ENCODE results near the gene AKAP13. TPM values are rescaled to one million over a fixed set of nuclear protein-coding genes. Genes with fewer than 3 reads are reported as not detected.

Gene AKAP13
- total and polyA plus RNA-seq, 9 donors = 45.3 to 190 (median 98.6) TPM

DNA sequence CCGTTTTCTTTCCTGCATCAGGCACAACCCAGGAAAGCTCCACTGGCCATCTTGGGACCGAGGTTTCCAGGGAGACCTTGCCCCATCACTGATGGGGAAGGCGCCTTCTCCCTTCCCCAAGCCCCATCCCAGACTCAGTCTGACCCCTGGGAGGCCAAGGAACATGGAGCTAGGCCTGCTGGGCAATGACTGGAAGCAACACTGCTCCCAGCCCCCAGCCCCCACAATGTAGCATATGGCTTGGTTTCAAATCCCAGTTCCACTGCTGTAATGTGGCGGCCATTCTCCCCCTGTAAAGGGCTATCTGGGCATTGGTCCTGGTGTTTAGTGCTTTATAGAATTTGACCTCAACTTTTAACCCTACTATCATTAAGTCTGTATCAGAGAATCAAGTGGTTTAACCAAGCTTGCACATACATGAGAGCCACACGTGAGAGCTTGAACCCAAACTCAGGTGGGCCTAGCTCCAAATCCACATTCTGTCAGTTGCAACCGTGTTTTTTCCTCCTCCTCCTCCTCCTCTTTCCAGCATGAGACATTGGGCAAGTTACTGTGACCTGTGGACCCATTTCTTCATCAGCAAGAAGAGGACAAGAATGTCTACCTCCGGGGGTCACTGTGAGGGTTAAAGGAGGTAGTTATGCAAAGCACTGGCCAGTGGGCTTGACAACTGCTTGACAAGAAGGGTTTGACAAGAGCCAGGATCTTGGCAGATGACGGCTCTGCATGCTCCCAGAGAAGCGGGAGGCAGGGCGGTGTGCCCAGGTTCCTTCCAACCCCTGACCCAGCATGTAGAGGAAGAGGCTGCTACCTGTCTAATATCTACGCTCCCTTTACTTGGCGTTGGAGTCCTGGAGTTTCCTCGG is 376.9 kb downstream of the AKAP13 start:
- no peaks in the 10 kb centered on the region for H3K36me3 ChIP-seq
- no peak overlapping the region for H3K4me3 ChIP-seq
- H3K4me1 ChIP-seq (ENCODE audit: insufficient read depth) = peaks cover 3% of the 10 kb centered on the region
- intact Hi-C loops (cut with DNase I) = no loop called here
- H3K9me3 ChIP-seq = no peaks in the 10 kb centered on the region
- peak in 3 of 5 donors; percentile 12 to 30 (median 13) for DNase-seq
- no peaks in the 10 kb centered on the region for H3K27me3 ChIP-seq
- H3K27ac ChIP-seq = no peak overlapping the region
- 82 to 94% (median 87%) methylated on average over 13 of the region's 13 CpGs for whole genome bisulfite sequencing, 3 donors
- no peak for TF ChIP-seq POLR2A (IDR thresholded peaks at IDR 0.05)
- no peak for TF ChIP-seq EP300 (IDR thresholded peaks at IDR 0.05)
- TF ChIP-seq, protein P1, sequence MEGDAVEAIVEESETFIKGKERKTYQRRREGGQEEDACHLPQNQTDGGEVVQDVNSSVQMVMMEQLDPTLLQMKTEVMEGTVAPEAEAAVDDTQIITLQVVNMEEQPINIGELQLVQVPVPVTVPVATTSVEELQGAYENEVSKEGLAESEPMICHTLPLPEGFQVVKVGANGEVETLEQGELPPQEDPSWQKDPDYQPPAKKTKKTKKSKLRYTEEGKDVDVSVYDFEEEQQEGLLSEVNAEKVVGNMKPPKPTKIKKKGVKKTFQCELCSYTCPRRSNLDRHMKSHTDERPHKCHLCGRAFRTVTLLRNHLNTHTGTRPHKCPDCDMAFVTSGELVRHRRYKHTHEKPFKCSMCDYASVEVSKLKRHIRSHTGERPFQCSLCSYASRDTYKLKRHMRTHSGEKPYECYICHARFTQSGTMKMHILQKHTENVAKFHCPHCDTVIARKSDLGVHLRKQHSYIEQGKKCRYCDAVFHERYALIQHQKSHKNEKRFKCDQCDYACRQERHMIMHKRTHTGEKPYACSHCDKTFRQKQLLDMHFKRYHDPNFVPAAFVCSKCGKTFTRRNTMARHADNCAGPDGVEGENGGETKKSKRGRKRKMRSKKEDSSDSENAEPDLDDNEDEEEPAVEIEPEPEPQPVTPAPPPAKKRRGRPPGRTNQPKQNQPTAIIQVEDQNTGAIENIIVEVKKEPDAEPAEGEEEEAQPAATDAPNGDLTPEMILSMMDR (IDR thresholded peaks at IDR 0.05) = no peak

DNA sequence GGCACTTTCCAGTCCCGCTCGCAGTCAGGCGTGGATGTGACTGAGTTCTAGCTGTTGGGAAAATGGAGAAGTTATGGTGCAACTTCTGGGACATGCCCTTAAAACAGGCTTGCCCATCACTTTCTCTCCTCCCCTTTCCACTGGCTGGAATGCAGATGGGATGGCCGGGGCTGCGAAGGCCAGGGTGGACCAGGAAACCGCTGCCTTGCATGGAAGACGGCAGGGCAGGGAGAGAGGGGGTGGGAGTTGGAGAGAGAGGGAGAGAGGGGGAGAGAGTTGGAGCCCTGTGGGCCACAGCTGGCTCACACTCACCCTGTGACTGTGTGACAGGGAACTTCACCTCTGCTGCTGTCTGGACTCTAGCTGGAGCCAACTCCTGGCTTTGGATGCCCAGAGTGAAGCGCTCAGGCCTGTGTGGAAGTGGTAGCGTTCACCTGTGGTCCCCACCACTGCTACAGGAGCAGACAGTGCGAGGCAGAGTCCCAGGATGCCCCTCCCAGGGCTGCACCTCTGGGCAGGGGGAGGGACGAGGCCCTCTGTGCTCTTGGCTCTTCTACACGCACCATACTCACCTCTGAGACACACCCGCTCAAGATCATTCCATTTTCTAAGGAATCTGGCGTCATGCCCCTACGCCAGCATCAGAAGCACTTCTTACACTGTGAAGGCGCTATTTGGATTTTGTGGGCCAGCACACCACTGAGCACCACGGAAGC is 377.7 kb downstream of the AKAP13 start:
- intact Hi-C loops (cut with DNase I) = no loop called here
- H3K27ac ChIP-seq = no peak overlapping the region
- no peaks in the 10 kb centered on the region for H3K9me3 ChIP-seq
- peak in 2 of 5 donors; percentile 13 to 28 for DNase-seq
- no peaks in the 10 kb centered on the region for H3K36me3 ChIP-seq
- peaks cover 3% of the 10 kb centered on the region for H3K4me1 ChIP-seq (ENCODE audit: insufficient read depth)
- 93 to 97% (median 96%) methylated on average over 17 of the region's 17 CpGs for WGBS, 3 donors
- no peak overlapping the region for H3K4me3 ChIP-seq
- no peak for TF ChIP-seq EP300 (IDR thresholded peaks at IDR 0.05)
- no peaks in the 10 kb centered on the region for H3K27me3 ChIP-seq

DNA sequence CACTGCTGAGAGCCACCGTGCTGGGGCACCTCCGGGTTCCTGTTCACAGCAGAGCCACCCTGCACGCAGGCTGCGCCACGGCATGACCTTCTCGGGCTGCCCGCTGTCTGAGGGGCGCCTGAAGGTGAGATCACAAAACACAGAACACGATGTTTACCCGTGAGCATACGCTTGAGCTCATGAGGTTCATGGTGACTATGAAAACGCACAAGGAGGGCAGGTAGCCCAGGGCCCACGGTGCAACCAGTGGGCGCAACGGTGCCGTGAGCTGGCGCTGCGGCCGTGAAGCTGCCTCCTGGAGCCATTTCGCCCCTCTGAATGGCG is 378.2 kb downstream of the AKAP13 start:
- no peak overlapping the region for H3K27ac ChIP-seq
- no peak overlapping the region for H3K4me3 ChIP-seq
- H3K9me3 ChIP-seq = no peaks in the 10 kb centered on the region
- H3K27me3 ChIP-seq = no peaks in the 10 kb centered on the region
- TF ChIP-seq, protein P1 (IDR thresholded peaks at IDR 0.05) = no peak
- TF ChIP-seq EP300 (IDR thresholded peaks at IDR 0.05) (no peak), POLR2A (IDR thresholded peaks at IDR 0.05) (no peak)
- intact Hi-C loops (cut with DNase I) = no loop called here
- WGBS, 3 donors = 97% methylated on average over 21 of the region's 21 CpGs
- H3K4me1 ChIP-seq (ENCODE audit: insufficient read depth) = peaks cover 3% of the 10 kb centered on the region
- no peak for DNase-seq
- no peaks in the 10 kb centered on the region for H3K36me3 ChIP-seq

DNA sequence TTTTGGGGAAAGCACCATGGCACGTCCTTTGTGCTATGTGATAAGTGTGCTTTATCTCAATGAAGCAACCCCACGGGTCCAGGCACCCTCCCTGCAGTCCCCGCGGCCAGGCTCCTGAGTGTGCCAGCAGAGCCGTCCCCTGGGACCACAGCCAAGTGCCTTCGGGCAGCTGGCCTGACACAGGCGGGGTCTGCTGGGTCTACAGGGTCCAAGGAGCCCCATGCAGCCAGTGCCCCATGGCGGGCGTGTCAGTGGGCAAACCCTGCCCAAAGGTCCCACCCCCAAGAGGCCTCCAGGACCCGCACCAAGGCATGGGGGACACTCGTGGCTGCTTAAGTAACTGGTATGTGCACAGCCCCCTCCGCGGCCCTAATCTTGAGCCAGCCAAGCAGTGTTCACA is 379.0 kb downstream of the AKAP13 start:
- no peaks in the 10 kb centered on the region for H3K27me3 ChIP-seq
- no peaks in the 10 kb centered on the region for H3K9me3 ChIP-seq
- intact Hi-C loops (cut with DNase I) = no loop called here
- H3K4me3 ChIP-seq = no peak overlapping the region
- no peak overlapping the region for H3K27ac ChIP-seq
- TF ChIP-seq EP300 (IDR thresholded peaks at IDR 0.05) (no peak), POLR2A (IDR thresholded peaks at IDR 0.05) (no peak)
- TF ChIP-seq, protein P1 (IDR thresholded peaks at IDR 0.05) = no peak
- H3K4me1 ChIP-seq (ENCODE audit: insufficient read depth) = peaks cover 3% of the 10 kb centered on the region
- peak in 1 of 5 donors; percentile 31 for DNase-seq
- H3K36me3 ChIP-seq = no peaks in the 10 kb centered on the region
- 77 to 87% (median 80%) methylated on average over 11 to 13 of the region's 13 CpGs for WGBS, 3 donors

DNA sequence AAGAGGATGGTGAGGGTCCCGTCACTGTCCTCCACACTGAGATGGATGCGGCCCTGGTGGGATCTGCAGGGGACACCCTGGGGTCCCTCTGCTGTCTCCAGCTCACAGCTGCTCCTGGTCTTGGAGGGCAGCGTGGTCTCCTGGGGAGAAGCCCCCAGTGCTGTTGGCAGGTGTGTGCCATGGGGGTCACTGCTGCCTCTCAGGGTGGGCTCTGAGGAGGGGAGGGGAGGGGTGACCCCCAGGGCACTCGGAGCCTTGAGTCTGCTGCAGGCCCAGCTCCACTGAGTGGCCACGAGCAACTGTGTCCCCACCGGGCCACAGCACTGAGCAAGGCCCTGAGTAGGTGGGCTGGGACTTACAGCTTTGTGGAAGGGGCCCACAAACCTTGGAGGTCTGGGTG is 379.6 kb downstream of the AKAP13 start:
- H3K27ac ChIP-seq = no peak overlapping the region
- TF ChIP-seq EP300 (IDR thresholded peaks at IDR 0.05) (no peak), POLR2A (IDR thresholded peaks at IDR 0.05) (no peak)
- H3K27me3 ChIP-seq = no peaks in the 10 kb centered on the region
- no peaks in the 10 kb centered on the region for H3K36me3 ChIP-seq
- intact Hi-C loops (cut with DNase I) = no loop called here
- no peak overlapping the region for H3K4me3 ChIP-seq
- peaks cover 3% of the 10 kb centered on the region for H3K4me1 ChIP-seq (ENCODE audit: insufficient read depth)
- peak in 1 of 5 donors; percentile 33 for DNase-seq
- H3K9me3 ChIP-seq = no peaks in the 10 kb centered on the region
- WGBS, 3 donors = 90 to 98% (median 96%) methylated on average over 6 of the region's 6 CpGs

All from ovary (tissue), 9 donors.